Subcutaneous adipose tissue (tissue), 4 donors: Measurements from ENCODE around the gene NELFA. TPM values are rescaled to one million over a fixed set of nuclear protein-coding genes. Genes with fewer than 3 reads are reported as not detected.

Source experiments
- small RNA-seq: library from RNA; depleted of rRNA; stranded (forward); fragments of <200 nt; gene quantifications from one replicate; pipeline ENCODE3, GENCODE V24; 2016
- total RNA-seq, 4 donors: library from RNA; depleted of rRNA; stranded (reverse); fragments of >200 nt; gene quantifications; one replicate each; pipeline ENCODE4 v1.1.0, GENCODE V29; 2016
- TF ChIP-seq, protein P1 (sequence below): fragments of 450-650 bp; IDR thresholded peaks from one replicate; pipeline ENCODE4 v1.5.1; 2016; ENCODE audit warnings: low read depth, mild to moderate bottlenecking, control low read depth, antibody characterized with exemption, moderate library complexity

NELFA gene
- total RNA-seq, 4 donors from 2014 or later: 7.8 to 30.5 (median 16.3) TPM

DNA sequence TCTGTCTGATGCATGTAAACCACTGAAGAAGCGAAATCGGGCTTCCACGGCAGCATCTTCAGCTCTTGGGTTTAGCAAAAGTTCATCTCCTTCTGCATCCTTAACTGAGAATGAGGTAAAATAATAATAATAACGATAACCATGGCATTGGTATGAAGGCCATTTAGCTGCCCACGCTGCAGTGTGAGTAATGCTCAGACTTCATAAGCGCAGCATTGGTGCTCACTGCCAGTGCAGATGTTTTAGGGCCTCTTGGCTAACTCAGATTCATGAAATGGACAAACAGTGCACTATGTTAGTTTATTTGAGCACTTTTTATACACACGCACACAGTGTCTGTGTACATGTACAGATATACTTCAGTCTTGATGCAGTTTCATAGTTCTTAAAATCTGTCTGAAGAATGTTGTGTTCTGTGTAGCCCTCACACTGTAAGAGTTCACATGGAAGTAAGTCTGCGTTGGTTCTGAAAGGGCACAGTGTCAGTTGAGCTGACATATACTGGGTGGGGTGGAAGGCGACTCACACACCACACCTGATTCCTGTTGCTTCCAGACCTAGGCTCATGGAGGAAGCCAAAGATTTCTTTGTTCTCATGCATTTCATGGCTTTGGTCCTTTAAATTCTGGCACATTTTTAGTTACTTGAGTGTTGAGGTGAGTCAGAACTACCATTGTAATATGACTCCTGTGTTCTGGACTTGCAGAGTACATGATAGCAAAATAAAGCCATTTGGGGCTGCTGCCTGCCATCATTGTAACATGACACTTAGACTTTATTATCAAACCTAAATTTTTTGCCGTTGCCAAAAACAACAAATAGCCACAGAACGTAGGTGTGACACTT is 68.9 kb downstream of the NELFA start:
- TF ChIP-seq, protein P1, sequence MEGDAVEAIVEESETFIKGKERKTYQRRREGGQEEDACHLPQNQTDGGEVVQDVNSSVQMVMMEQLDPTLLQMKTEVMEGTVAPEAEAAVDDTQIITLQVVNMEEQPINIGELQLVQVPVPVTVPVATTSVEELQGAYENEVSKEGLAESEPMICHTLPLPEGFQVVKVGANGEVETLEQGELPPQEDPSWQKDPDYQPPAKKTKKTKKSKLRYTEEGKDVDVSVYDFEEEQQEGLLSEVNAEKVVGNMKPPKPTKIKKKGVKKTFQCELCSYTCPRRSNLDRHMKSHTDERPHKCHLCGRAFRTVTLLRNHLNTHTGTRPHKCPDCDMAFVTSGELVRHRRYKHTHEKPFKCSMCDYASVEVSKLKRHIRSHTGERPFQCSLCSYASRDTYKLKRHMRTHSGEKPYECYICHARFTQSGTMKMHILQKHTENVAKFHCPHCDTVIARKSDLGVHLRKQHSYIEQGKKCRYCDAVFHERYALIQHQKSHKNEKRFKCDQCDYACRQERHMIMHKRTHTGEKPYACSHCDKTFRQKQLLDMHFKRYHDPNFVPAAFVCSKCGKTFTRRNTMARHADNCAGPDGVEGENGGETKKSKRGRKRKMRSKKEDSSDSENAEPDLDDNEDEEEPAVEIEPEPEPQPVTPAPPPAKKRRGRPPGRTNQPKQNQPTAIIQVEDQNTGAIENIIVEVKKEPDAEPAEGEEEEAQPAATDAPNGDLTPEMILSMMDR: no peak

DNA sequence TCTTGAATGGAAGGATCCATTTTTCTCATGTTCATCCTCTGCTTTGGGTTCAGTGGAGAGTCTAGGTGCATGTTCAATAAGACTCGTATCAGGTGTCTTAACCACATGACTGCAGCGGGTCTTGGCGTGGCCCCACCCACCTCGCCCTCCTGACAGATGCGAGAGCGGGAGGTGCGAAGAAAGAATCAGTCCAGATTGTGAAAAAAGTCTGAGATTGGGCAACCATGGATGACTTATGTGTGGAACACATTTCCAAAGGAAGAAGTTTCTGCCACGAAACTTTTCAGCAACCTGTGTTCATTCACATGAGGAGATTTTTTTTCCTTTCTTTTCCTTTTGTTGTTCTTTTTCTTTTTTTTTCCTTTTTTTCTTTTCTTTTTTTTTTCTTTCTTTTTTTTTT is 70.7 kb downstream of the NELFA start:
- TF ChIP-seq, protein P1: no peak

DNA sequence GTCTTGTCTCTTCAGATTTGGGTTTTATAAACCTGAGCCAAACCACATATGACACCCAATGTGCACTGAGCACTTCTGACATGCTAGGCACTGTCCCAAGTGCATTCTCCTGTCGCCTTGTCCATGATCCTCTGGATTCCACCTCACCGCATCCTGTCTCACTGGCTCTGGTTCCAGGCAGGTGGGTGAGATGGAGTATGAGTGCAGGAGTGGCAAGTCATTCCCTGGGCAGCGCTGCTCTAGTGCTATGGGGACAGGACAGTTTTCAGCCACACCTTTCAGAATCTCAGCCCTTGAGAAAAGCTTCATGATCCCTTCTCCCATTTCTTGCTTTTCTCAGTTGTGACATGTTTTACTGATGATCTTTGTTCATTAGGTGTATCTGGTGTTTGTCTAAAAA is 71.2 kb downstream of the NELFA start:
- TF ChIP-seq, protein P1: no peak

DNA sequence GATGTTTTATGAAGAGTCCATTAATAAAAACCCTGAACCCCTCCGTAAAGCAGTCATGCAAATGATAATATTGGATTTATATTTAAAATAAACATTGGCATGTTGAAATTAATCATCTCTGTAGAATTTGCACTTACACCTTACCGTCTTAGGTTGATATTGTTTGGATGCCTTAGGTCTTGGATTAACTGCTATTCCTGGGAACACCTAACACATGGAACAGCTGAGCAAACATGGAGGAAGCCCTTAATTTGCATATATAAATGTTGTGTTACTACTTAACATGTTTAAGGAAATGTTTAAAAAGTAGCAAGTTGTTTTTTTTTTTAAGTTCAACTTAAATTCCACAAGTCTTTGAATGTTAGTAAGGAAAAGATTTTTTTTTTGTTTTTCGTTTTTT is 75.1 kb downstream of the NELFA start:
- TF ChIP-seq, protein P1: no peak

DNA sequence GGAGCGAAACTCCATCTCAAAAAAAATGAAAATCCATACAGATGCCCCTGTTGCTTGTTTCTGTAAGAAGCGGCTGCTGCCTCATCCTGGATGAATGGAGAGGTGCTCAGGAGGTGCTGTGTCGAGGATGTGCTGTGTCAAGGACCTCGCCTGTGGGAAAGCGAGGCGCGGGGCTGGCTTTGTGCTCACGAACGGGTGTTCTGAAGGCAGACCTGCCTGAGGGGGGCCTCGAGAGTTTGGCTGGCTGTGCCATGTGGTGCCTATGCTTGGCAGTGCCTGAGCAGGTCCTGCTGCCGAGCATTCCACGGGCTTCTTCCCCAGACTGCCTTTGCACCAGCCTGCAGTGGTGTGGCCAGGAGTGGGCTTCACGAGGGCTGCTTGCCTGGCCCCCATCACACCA is 76.0 kb downstream of the NELFA start:
- TF ChIP-seq, protein P1: no peak

Small RNA genes lying within 50 kb of the gene (small RNA-seq; reads per million reads assigned to genes)
- gene SCARNA22: 170 reads per million, percentile 98 among the genes with 10 or more reads in this experiment

Other genes with a start within 250 kb of the NELFA start
- gene FGFR3, start 215.7 kb downstream of the NELFA start, total RNA-seq: 1 to 10 TPM in 1 of 4 donors, under 1 TPM in 2, not detected in 1; 0.22 to 1.3 (median 0.94) TPM
- gene LETM1, start 152.8 kb downstream of the NELFA start, total RNA-seq: 10 to 100 TPM; 26.9 to 88.9 (median 30.0) TPM
- gene NSD2, start 137.6 kb downstream of the NELFA start, total RNA-seq: 10 to 100 TPM; 22.3 to 49.9 (median 33.7) TPM
- 100 to 1,000 TPM in 1 of 4 donors, 10 to 100 TPM in 2, 1 to 10 TPM in 1; 4.2 to 113 (median 13.8) TPM for gene NAT8L, start 50.4 kb upstream of the NELFA start, total RNA-seq
- 10 to 100 TPM; 16.3 to 22.0 (median 17.3) TPM for gene HAUS3, start 233.1 kb upstream of the NELFA start, total RNA-seq
- 10 to 100 TPM in 2 of 4 donors, 1 to 10 TPM in 2; 2.6 to 10.6 (median 6.8) TPM for gene POLN, start 233.1 kb upstream of the NELFA start, total RNA-seq